GM12878 (cell line): Measurements from ENCODE around the gene ANKRD53. TPM values are rescaled to one million over a fixed set of nuclear protein-coding genes. Genes with fewer than 3 reads are reported as not detected.
"Not testable (repeated sequence)": the region's sequence is repeated elsewhere in the genome, so short reads cannot be mapped to it uniquely, and the experiment has no call there.

Experiments used
- ATAC-seq: fragments of 200-7000 bp; cut with Tn5 transposase; 3 replicates; pipeline ENCODE4 v1.9.1; 2020; ENCODE audit warnings: mild to moderate bottlenecking, moderate library complexity
- BruUV-seq: library from RNA; stranded (reverse); fragments of 400-500 nt; replicated peaks from 2 replicates; lab custom pipeline; 2021; lab: Mats Ljungman, UMichigan
- CTCF ChIA-PET: fragments of 300-600 bp; sonication (Branson Sonifier 250); formaldehyde crosslinking; extraction: SDS; loops from one replicate; lab custom pipeline; 2021; ENCODE audit warnings: inconsistent platforms; lab: Yijun Ruan, JAX
- POLR2A ChIA-PET: fragments of 350-600 bp; formaldehyde crosslinking; extraction: SDS; loops from one replicate; lab custom pipeline; 2021; ENCODE audit warnings: inconsistent platforms; lab: Charles Lee
- RAD21 ChIA-PET: fragments of 300-600 bp; sonication (Branson Sonifier 250); formaldehyde crosslinking; loops from one replicate; lab custom pipeline; 2023; ENCODE audit warnings: antibody characterized with exemption; ENCODE audit not compliant: unreplicated experiment; lab: Charles Lee
- SMC1A ChIA-PET: fragments of 300-600 bp; sonication (Branson Sonifier 250); formaldehyde crosslinking; loops from one replicate; lab custom pipeline; 2023; ENCODE audit not compliant: unreplicated experiment, uncharacterized antibody; lab: Charles Lee
- DNase-seq: peaks from one replicate; pipeline ENCODE4 v3.0.0-alpha.2; 2011; ENCODE audit warnings: low read depth, low spot score
- FAIRE-seq: peaks from 3 replicates; lab custom pipeline; 2011; peaks lifted over from hg19 to GRCh38; lab: Jason Lieb, UNC
- H2AFZ ChIP-seq: 2 replicates; pipeline ENCODE4 v1.6.0; 2011; ENCODE audit warnings: low read depth, low read length, control low read depth; ENCODE audit not compliant: control insufficient read depth
- H3K27ac ChIP-seq: 2 replicates; pipeline ENCODE4 v1.5.1; 2011; ENCODE audit warnings: control low read depth; ENCODE audit not compliant: control insufficient read depth, insufficient read depth
- H3K27me3 ChIP-seq, 2 experiments: replicated peaks in 1 of 2; 2 replicates each; pipeline versions ENCODE4 v1.6.0 to v1.6.1; 2011; ENCODE audit warnings: low read length in 1 of 2; ENCODE audit not compliant: control insufficient read depth in 2 of 2, insufficient read depth in 2 of 2
- H3K36me3 ChIP-seq, 2 experiments: 2 replicates each; pipeline ENCODE4 v1.5.1; 2011; ENCODE audit warnings: low read length in 1 of 2; ENCODE audit not compliant: control insufficient read depth in 2 of 2, insufficient read depth in 2 of 2
- H3K4me1 ChIP-seq: 2 replicates; pipeline ENCODE4 v1.6.1; 2011; ENCODE audit warnings: mild to moderate bottlenecking, low read length, moderate library complexity, mixed read lengths; ENCODE audit not compliant: control insufficient read depth, insufficient read depth
- H3K4me2 ChIP-seq: 2 replicates; pipeline ENCODE4 v1.6.0; 2011; ENCODE audit warnings: control low read depth; ENCODE audit not compliant: control insufficient read depth, insufficient read depth
- H3K4me3 ChIP-seq: fragments of 200-600 bp; sonication (generic); 2 replicates; pipeline ENCODE4 v1.5.1; 2016
- H3K79me2 ChIP-seq: 2 replicates; pipeline ENCODE4 v1.6.0; 2011; ENCODE audit warnings: low read length; ENCODE audit not compliant: control insufficient read depth, insufficient read depth
- H3K9ac ChIP-seq: 2 replicates; pipeline ENCODE4 v1.8.0; 2011; ENCODE audit warnings: low read length, control low read depth, mixed read lengths; ENCODE audit not compliant: control insufficient read depth, insufficient read depth
- H3K9me3 ChIP-seq: replicated peaks from 3 replicates; pipeline ENCODE4 v1.5.1; 2011; ENCODE audit warnings: mild to moderate bottlenecking, low read length; ENCODE audit not compliant: control insufficient read depth, insufficient read depth
- H4K20me1 ChIP-seq: 2 replicates; pipeline ENCODE4 v1.6.0; 2011; ENCODE audit not compliant: control insufficient read depth, insufficient read depth
- ZNF592 ChIP-seq: fragments of 450-650 bp; IDR thresholded peaks from 2 replicates; pipeline ENCODE4 v1.6.1; 2017; ENCODE audit warnings: mild to moderate bottlenecking, moderate library complexity
- WGBS: methylation state at CpG from one replicate; pipeline ENCODE4 v1.1.6; 2016; ENCODE audit warnings: low lambda C conversion rate; ENCODE audit not compliant: insufficient replicate concordance, insufficient coverage; ENCODE audit errors: missing lambda C conversion rate; 5-methylcytosine and 5-hydroxymethylcytosine counted together
- in situ Hi-C: fragments of 300-500 bp; cut with MboI; formaldehyde crosslinking; loops from 9 replicates; pipeline ENCODE4 v1.14.3; 2018; ENCODE audit warnings: mixed read lengths
- intact Hi-C: fragments of 100-400 bp; cut with micrococcal nuclease; formaldehyde crosslinking; loops from one replicate; pipeline ENCODE4 v1.14.2; 2022; ENCODE audit not compliant: unreplicated experiment
- polyA plus RNA-seq, 11 experiments: library from polyadenylated mRNA; depleted of rRNA in 4 of 11; unstranded in 6 of 11; stranded (reverse) in 5 of 11; fragments of >200 nt; fragmentation: Nextera tagmentation in 4 of 11; fragmentation: Illumina TruSeq in 1 of 11; extraction: Ambion mirVana in 4 of 11; extraction: Trizol in 1 of 11; gene quantifications; 1 replicate in 1 of 11; 2 replicates in 10 of 11; pipeline versions ENCODE4 v1.2.1 to v1.2.3, GENCODE V29; 2011 to 2016; ENCODE audit warnings: inconsistent platforms in 2 of 11, missing spikeins in 2 of 11, low read depth in 1 of 11
- total RNA-seq, 4 experiments: library from RNA; depleted of rRNA in 3 of 4; stranded (reverse); fragments of >200 nt in 3 of 4; fragmentation: Illumina TruSeq in 1 of 4; extraction: Trizol in 1 of 4; gene quantifications; 2 replicates each; pipeline versions ENCODE4 v1.2.1 to v1.2.3, GENCODE V29; 2013 to 2021
- TF ChIP-seq, protein P1 (sequence below): fragments of 450-650 bp; IDR thresholded peaks from 2 replicates; pipeline ENCODE4 v1.6.1; 2016; ENCODE audit warnings: mild to moderate bottlenecking, moderate library complexity, borderline replicate concordance
- TF ChIP-seq, protein P2 (sequence below): fragments of 450-650 bp; formaldehyde crosslinking; IDR thresholded peaks from 2 replicates; pipeline ENCODE4 v1.5.0; 2022; ENCODE audit warnings: mild to moderate bottlenecking, missing genetic modification characterization

ANKRD53 gene
- total and polyA plus RNA-seq, 10 of the 15 experiments (the other 5 are each of a cell fraction or from before 2014, with no cell fraction given): 0.04 TPM; not detected in 8

DNA sequence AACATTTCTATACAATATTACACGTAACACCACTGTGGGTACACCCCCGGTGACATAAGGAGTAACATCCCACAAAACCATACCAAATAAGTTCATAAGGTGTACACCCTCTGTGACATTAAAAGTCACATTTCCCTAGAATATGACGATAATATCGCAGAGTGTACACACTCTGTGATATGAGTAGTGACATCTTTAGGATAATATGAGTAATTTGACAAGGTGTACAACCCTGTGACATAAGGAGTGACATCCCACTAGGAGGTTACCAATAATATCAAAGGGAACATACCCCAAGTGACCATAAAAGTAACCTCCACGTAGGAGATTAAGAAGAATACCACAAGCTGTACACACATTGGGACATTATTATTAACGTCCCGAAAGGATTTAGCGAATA is 40.2 kb downstream of the ANKRD53 start (continued):
- TF ChIP-seq, protein P1, sequence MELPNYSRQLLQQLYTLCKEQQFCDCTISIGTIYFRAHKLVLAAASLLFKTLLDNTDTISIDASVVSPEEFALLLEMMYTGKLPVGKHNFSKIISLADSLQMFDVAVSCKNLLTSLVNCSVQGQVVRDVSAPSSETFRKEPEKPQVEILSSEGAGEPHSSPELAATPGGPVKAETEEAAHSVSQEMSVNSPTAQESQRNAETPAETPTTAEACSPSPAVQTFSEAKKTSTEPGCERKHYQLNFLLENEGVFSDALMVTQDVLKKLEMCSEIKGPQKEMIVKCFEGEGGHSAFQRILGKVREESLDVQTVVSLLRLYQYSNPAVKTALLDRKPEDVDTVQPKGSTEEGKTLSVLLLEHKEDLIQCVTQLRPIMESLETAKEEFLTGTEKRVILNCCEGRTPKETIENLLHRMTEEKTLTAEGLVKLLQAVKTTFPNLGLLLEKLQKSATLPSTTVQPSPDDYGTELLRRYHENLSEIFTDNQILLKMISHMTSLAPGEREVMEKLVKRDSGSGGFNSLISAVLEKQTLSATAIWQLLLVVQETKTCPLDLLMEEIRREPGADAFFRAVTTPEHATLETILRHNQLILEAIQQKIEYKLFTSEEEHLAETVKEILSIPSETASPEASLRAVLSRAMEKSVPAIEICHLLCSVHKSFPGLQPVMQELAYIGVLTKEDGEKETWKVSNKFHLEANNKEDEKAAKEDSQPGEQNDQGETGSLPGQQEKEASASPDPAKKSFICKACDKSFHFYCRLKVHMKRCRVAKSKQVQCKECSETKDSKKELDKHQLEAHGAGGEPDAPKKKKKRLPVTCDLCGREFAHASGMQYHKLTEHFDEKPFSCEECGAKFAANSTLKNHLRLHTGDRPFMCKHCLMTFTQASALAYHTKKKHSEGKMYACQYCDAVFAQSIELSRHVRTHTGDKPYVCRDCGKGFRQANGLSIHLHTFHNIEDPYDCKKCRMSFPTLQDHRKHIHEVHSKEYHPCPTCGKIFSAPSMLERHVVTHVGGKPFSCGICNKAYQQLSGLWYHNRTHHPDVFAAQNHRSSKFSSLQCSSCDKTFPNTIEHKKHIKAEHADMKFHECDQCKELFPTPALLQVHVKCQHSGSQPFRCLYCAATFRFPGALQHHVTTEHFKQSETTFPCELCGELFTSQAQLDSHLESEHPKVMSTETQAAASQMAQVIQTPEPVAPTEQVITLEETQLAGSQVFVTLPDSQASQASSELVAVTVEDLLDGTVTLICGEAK: no peak
- TF ChIP-seq, protein P2, sequence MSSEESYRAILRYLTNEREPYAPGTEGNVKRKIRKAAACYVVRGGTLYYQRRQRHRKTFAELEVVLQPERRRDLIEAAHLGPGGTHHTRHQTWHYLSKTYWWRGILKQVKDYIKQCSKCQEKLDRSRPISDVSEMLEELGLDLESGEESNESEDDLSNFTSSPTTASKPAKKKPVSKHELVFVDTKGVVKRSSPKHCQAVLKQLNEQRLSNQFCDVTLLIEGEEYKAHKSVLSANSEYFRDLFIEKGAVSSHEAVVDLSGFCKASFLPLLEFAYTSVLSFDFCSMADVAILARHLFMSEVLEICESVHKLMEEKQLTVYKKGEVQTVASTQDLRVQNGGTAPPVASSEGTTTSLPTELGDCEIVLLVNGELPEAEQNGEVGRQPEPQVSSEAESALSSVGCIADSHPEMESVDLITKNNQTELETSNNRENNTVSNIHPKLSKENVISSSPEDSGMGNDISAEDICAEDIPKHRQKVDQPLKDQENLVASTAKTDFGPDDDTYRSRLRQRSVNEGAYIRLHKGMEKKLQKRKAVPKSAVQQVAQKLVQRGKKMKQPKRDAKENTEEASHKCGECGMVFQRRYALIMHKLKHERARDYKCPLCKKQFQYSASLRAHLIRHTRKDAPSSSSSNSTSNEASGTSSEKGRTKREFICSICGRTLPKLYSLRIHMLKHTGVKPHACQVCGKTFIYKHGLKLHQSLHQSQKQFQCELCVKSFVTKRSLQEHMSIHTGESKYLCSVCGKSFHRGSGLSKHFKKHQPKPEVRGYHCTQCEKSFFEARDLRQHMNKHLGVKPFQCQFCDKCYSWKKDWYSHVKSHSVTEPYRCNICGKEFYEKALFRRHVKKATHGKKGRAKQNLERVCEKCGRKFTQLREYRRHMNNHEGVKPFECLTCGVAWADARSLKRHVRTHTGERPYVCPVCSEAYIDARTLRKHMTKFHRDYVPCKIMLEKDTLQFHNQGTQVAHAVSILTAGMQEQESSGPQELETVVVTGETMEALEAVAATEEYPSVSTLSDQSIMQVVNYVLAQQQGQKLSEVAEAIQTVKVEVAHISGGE (CRISPR knock-in tag): no peak
- TF ChIP-seq ZNF592: no peak
- TF ChIP-seq, all 136 proteins: peak for 0

DNA sequence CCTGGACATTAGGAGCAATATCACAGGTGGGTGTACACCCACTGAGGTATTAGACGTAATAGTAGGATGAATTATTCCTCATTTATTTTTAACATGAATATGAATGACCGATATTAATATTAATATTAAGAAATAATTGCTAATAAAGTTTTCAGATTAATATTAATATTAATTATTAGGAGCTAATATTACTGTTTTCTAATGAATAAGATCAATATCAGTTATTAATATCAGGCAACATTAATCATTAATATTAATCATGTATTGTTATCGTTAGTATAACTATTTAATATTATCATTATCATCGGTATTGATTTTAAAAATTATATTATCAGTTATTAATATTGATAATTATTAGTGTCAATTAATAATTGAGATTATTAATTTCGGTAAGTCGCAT is 41.6 kb downstream of the ANKRD53 start:
- H3K4me1 ChIP-seq, BruUV-seq, H3K79me2 ChIP-seq, FAIRE-seq, RAD21 ChIA-PET, H4K20me1 ChIP-seq, H3K4me2 ChIP-seq, H3K27me3 ChIP-seq, ATAC-seq, H2AFZ ChIP-seq, in situ Hi-C loops, DNase-seq, H3K36me3 ChIP-seq, H3K27ac ChIP-seq, POLR2A ChIA-PET, H3K4me3 ChIP-seq, H3K9me3 ChIP-seq, H3K9ac ChIP-seq: not testable (repeated sequence)
- ChIA-PET CTCF (interaction anchor here (1.7 kb wide), 1 partner anchor 51 kb away, joined by 5 read pairs; no protein-coding TSS in a partner anchor), SMC1A (interaction anchor here (1.1 kb wide), 1 partner anchor 135 kb away, joined by 4 read pairs; no protein-coding TSS in a partner anchor)
- intact Hi-C loops: loop anchor here (5.0 to 10.0 kb wide), 2 partner anchors 255 to 492 kb away; no protein-coding TSS in a partner anchor
- 41% methylated on average over 6 of the region's 6 CpGs for WGBS
